CD14-positive monocyte (primary cell): ENCODE data around the gene CTDSPL. TPM values are rescaled to one million over a fixed set of nuclear protein-coding genes. Genes with fewer than 3 reads are reported as not detected.

Source experiments
- DNase-seq, 3 donors: peaks; one replicate each; pipeline ENCODE4 v3.0.0-alpha.2; 2011 to 2022
- H2AFZ ChIP-seq: 2 replicates; pipeline ENCODE4 v1.6.0; 2012; ENCODE audit warnings: mild to moderate bottlenecking, low read depth, low read length, inconsistent platforms; ENCODE audit not compliant: insufficient read depth, poor library complexity, severe bottlenecking
- H3K27ac ChIP-seq, 2 donors: 1 replicate in 1 of 2; 2 replicates in 1 of 2; pipeline ENCODE4 v1.5.1; 2012 to 2013; ENCODE audit warnings: low read length in 2 of 2, control low read depth in 1 of 2, inconsistent platforms in 1 of 2, low read depth in 1 of 2, mild to moderate bottlenecking in 1 of 2
- H3K27me3 ChIP-seq, 2 donors: one replicate each; pipeline versions ENCODE4 v1.6.0 to v1.6.1; 2011 to 2013; ENCODE audit warnings: low read length in 2 of 2; ENCODE audit not compliant: control insufficient read depth in 2 of 2, insufficient read depth in 2 of 2
- H3K36me3 ChIP-seq, 2 donors: replicated peaks in 1 of 2; 1 replicate in 1 of 2; 2 replicates in 1 of 2; pipeline versions ENCODE4 v1.5.1 to v1.6.1; 2012 to 2013; ENCODE audit warnings: low read length in 2 of 2, control low read depth in 1 of 2, inconsistent platforms in 1 of 2, mild to moderate bottlenecking in 1 of 2; ENCODE audit not compliant: insufficient read depth in 2 of 2, control insufficient read depth in 1 of 2
- H3K4me1 ChIP-seq, 2 donors: 1 replicate in 1 of 2; 2 replicates in 1 of 2; pipeline versions ENCODE4 v1.5.1 to v1.6.1; 2012 to 2013; ENCODE audit warnings: low read length in 2 of 2, control low read depth in 1 of 2, inconsistent platforms in 1 of 2, mild to moderate bottlenecking in 1 of 2, moderate library complexity in 1 of 2; ENCODE audit not compliant: insufficient read depth in 2 of 2, control insufficient read depth in 1 of 2
- H3K4me2 ChIP-seq: replicated peaks from 2 replicates; pipeline ENCODE3; 2012; ENCODE audit warnings: low read length, moderate library complexity, mild to moderate bottlenecking; ENCODE audit not compliant: poor library complexity, severe bottlenecking; ENCODE audit errors: extremely low read depth
- H3K4me3 ChIP-seq, 3 experiments: fragments of 200-600 bp in 1 of 3; sonication (generic) in 1 of 3; replicated peaks in 1 of 3; 1 replicate in 2 of 3; 2 replicates in 1 of 3; pipeline ENCODE4 v1.5.1; 2011 to 2013; ENCODE audit warnings: low read length in 3 of 3, mild to moderate bottlenecking in 3 of 3, control low read depth in 2 of 3, low read depth in 2 of 3, inconsistent platforms in 1 of 3, moderate library complexity in 1 of 3
- H3K79me2 ChIP-seq: 2 replicates; pipeline ENCODE4 v1.6.0; 2012; ENCODE audit warnings: mild to moderate bottlenecking, control low read depth, inconsistent platforms, low read length, moderate library complexity; ENCODE audit not compliant: insufficient read depth
- H3K9ac ChIP-seq: 2 replicates; pipeline ENCODE4 v1.6.0; 2017; ENCODE audit warnings: low read length, mild to moderate bottlenecking; ENCODE audit not compliant: insufficient read depth, poor library complexity, severe bottlenecking
- H3K9me3 ChIP-seq, 2 donors: replicated peaks in 1 of 2; 1 replicate in 1 of 2; 2 replicates in 1 of 2; pipeline versions ENCODE4 v1.5.1 to v1.6.1; 2012 to 2013; ENCODE audit warnings: low read length in 2 of 2, control low read depth in 1 of 2; ENCODE audit not compliant: control insufficient read depth in 1 of 2, insufficient read depth in 1 of 2
- H4K20me1 ChIP-seq: 2 replicates; pipeline ENCODE4 v1.6.0; 2012; ENCODE audit warnings: mild to moderate bottlenecking, low read length, control low read depth, moderate library complexity; ENCODE audit not compliant: insufficient read depth
- H3K27ac Mint-ChIP-seq, 7 donors: one replicate each; pipeline ENCODE4 v1.8.0; 2020; ENCODE audit warnings: mild to moderate bottlenecking in 7 of 7, mixed read lengths in 7 of 7, moderate library complexity in 6 of 7, inconsistent platforms in 2 of 7
- H3K27me3 Mint-ChIP-seq, 3 donors: one replicate each; pipeline ENCODE4 v1.8.0; 2021 to 2022; ENCODE audit warnings: low read depth in 3 of 3, mild to moderate bottlenecking in 3 of 3, mixed read lengths in 3 of 3, moderate library complexity in 3 of 3, inconsistent platforms in 1 of 3
- H3K36me3 Mint-ChIP-seq, 2 donors: one replicate each; pipeline ENCODE4 v1.8.0; 2020; ENCODE audit warnings: mixed read lengths in 2 of 2, inconsistent platforms in 1 of 2, mild to moderate bottlenecking in 1 of 2
- H3K4me1 Mint-ChIP-seq: one replicate; pipeline ENCODE4 v1.8.0; 2020; ENCODE audit warnings: mild to moderate bottlenecking, mixed read lengths
- H3K4me3 Mint-ChIP-seq, 2 donors: one replicate each; pipeline ENCODE4 v1.8.0; 2020; ENCODE audit warnings: mild to moderate bottlenecking in 2 of 2, mixed read lengths in 2 of 2, moderate library complexity in 1 of 2
- H3K9me3 Mint-ChIP-seq, 7 donors: one replicate each; pipeline ENCODE4 v1.8.0; 2020 to 2022; ENCODE audit warnings: mixed read lengths in 7 of 7, mild to moderate bottlenecking in 6 of 7, moderate library complexity in 6 of 7, inconsistent platforms in 2 of 7
- WGBS: methylation state at CpG from one replicate; pipeline ENCODE4 v1.1.5; 2013; ENCODE audit warnings: missing lambda C conversion rate; ENCODE audit not compliant: insufficient coverage; 5-methylcytosine and 5-hydroxymethylcytosine counted together
- intact Hi-C, 2 donors: fragments of 100-400 bp; cut with micrococcal nuclease; formaldehyde crosslinking; loops; one replicate each; pipeline versions ENCODE4 v1.15.0 to v1.15.1; 2023
- polyA plus RNA-seq, 3 donors: library from polyadenylated mRNA; depleted of rRNA in 1 of 3; unstranded in 2 of 3; stranded (reverse) in 1 of 3; fragments of 300-500 nt in 2 of 3; fragments of >200 nt in 1 of 3; fragmentation: Illumina TruSeq in 2 of 3; gene quantifications; 1 replicate in 2 of 3; 2 replicates in 1 of 3; pipeline ENCODE4 v1.2.3, GENCODE V29; 2012 to 2021
- TF ChIP-seq, protein P1 (sequence below): fragments of 200-600 bp; IDR thresholded peaks from one replicate; pipeline ENCODE4 v1.8.0; 2022; ENCODE audit warnings: antibody characterized with exemption, mild to moderate bottlenecking

Gene CTDSPL
- polyA plus RNA-seq, 3 donors = 0.15 to 0.69 (median 0.33) TPM

- Histone ChIP-seq H3K27ac (no peak overlapping the region), H3K79me2 (no peaks in the 10 kb centered on the region), H3K4me2 (peak overlapping the region; percentile 74), H3K4me1 (peaks cover 37 to 43% of the 10 kb centered on the region in 2 donors), H2AFZ (peak overlapping the region; percentile 78), H3K4me3 (peak overlapping the region; percentile 13 to 65 (median 17)), H3K27me3 (peaks cover 16 to 55% of the 10 kb centered on the region in 2 donors), H3K9me3 (no peaks in the 10 kb centered on the region), H4K20me1 (no peaks in the 10 kb centered on the region), H3K9ac (no peak overlapping the region), H3K36me3 (no peaks in the 10 kb centered on the region)
- DNase-seq = peak in 1 of 3 donors; percentile 3
- H3K9me3 Mint-ChIP-seq = peaks cover 0 to 9% (median 0%) of the 10 kb centered on the region in 7 donors
- H3K4me1 Mint-ChIP-seq = peaks cover 34% of the 10 kb centered on the region
- intact Hi-C loops = no loop called here
- H3K27me3 Mint-ChIP-seq = peaks cover 46 to 58% (median 51%) of the 10 kb centered on the region in 3 donors
- H3K36me3 Mint-ChIP-seq = peaks cover 9 to 20% of the 10 kb centered on the region in 2 donors
- H3K4me3 Mint-ChIP-seq = peak overlapping the region; percentile 54 to 78
- WGBS = 26% methylated on average over 35 of the region's 45 CpGs
- H3K27ac Mint-ChIP-seq = no peak overlapping the region
- TF ChIP-seq, protein P1, sequence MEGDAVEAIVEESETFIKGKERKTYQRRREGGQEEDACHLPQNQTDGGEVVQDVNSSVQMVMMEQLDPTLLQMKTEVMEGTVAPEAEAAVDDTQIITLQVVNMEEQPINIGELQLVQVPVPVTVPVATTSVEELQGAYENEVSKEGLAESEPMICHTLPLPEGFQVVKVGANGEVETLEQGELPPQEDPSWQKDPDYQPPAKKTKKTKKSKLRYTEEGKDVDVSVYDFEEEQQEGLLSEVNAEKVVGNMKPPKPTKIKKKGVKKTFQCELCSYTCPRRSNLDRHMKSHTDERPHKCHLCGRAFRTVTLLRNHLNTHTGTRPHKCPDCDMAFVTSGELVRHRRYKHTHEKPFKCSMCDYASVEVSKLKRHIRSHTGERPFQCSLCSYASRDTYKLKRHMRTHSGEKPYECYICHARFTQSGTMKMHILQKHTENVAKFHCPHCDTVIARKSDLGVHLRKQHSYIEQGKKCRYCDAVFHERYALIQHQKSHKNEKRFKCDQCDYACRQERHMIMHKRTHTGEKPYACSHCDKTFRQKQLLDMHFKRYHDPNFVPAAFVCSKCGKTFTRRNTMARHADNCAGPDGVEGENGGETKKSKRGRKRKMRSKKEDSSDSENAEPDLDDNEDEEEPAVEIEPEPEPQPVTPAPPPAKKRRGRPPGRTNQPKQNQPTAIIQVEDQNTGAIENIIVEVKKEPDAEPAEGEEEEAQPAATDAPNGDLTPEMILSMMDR = no peak
Observed at GRCh38 chr3:38028621-38029361, 167.1 kb downstream of the CTDSPL start.

DNA sequence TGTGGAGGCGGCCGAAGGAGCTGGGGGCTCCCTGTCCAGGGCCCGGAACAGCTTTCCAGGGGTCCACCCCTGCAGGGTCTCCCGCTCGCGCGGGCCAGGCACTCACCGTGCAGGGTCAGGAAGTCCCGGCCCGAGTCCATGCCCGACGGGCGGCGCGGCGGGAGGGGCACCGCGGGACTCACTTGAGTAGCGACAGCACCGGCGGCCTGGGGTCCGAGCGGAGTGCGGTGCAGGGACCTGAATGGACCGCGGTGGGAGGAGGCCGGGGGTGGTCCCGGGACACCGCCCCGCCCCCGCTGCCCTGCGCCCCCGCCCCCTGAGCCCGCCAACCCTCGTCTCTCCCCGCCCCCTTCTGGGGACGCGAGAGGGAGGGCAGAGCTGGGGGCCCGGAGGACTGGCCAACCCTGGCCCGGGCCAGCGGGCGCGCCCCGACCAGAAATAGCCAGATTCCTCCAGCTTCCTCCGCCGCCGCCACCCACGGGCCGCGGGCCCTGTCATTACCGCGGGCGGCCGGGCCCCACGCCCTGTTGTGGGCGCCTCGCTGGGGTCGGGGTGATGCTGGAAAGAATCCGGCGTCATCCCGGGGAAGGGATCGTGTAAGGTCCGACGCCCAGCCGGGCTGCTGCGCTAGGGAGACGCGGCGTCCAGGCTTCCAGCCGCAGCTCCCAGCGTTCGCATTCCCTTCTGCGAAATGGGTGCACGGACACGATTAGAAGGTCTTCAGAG lies 167.9 kb downstream of the CTDSPL start, which contains the start of gene PLCD1:
Gene PLCD1 (minus strand): TSS at position 243 of the 726 bp plus-strand sequence. CDS start 103 bp downstream, at position 140.
- Mint-ChIP-seq H3K4me1 (peaks cover 28% of the 10 kb centered on the region), H3K36me3 (peaks cover 9 to 20% of the 10 kb centered on the region in 2 donors), H3K4me3 (peak within 1 kb of the TSS; percentile 54 to 80), H3K9me3 (peaks cover 0 to 9% (median 0%) of the 10 kb centered on the region in 7 donors), H3K27me3 (peaks cover 46 to 58% (median 55%) of the 10 kb centered on the region in 3 donors), H3K27ac (peak within 1 kb of the TSS in 3 of 7 donors; percentile 54 to 78 (median 72))
- TF ChIP-seq, protein P1 = no peak
- peaks cover 16 to 55% of the 10 kb centered on the region in 2 donors for H3K27me3 ChIP-seq
- H4K20me1 ChIP-seq = no peaks in the 10 kb centered on the region
- 3% methylated on average over 62 of the region's 75 CpGs for WGBS
- H3K4me3 ChIP-seq = peak within 1 kb of the TSS; percentile 13 to 65 (median 17)
- peaks cover 33 to 36% of the 10 kb centered on the region in 2 donors for H3K4me1 ChIP-seq
- peak within 1 kb of the TSS; percentile 28 for H3K9ac ChIP-seq
- H2AFZ ChIP-seq = peak within 1 kb of the TSS; percentile 78
- peak within 1 kb of the TSS; percentile 74 for H3K4me2 ChIP-seq
- intact Hi-C loops = no loop called here
- H3K9me3 ChIP-seq = no peaks in the 10 kb centered on the region
- DNase-seq = peak in 2 of 3 donors; percentile 39 to 57
- no peak within 1 kb of the TSS for H3K27ac ChIP-seq
- H3K79me2 ChIP-seq = no peaks in the 10 kb centered on the region
- H3K36me3 ChIP-seq = no peaks in the 10 kb centered on the region
